GM19351 (cell line): ENCODE results near the gene NDUFS1.
"Not testable (repeated sequence)": the region's sequence is repeated elsewhere in the genome, so short reads cannot be mapped to it uniquely, and the experiment has no call there.

Experiments
- ATAC-seq: cut with Tn5 transposase; IDR thresholded peaks from one replicate; pipeline ENCODE4 v1.9.1; 2021; ENCODE audit warnings: mild to moderate bottlenecking, moderate library complexity; ENCODE audit not compliant: unreplicated experiment

NDUFS1 gene

DNA sequence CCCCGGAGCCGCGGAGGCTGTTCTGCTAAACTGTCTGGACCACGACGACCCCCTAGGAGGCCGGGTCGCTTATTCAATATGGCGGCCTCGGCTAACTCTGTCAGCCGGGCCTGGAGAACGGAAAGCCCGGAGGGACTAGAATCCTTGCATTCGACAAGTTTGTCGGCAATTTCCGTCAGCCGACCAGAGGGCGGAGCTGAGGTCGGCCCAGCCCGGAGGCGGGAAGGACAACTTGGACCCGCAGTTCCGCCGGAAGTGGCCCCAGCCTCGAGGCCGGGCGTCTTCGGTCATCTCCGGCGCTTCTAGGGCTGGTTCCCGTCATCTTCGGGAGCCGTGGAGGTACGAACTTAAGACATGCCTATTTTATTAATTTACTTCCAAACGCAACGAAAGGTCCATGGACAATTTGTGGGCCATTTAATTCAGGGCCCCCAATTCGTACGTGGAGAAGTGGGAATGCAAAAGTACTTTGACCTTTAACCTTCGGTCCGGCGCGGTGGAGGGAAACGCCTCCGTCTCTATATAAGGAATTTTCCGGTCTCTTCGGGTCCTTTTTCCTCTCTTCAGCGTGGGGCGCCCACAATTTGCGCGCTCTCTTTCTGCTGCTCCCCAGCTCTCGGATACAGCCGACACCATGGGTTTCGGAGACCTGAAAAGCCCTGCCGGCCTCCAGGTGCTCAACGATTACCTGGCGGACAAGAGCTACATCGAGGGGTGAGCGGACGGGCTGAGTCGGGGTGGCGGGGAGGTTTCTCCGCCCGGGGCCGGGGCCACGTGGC, at the start of gene NDUFS1, which contains the start of gene EEF1B2:
NDUFS1 (minus strand) TSS at position 99 of the 779 bp plus-strand sequence. CDS start 5,766 bp downstream, outside the sequence.
EEF1B2 (plus strand) TSS at position 550 of the 779 bp plus-strand sequence; CDS start at position 635, 85 bp downstream.
- ATAC-seq, result peak; percentile 84

DNA sequence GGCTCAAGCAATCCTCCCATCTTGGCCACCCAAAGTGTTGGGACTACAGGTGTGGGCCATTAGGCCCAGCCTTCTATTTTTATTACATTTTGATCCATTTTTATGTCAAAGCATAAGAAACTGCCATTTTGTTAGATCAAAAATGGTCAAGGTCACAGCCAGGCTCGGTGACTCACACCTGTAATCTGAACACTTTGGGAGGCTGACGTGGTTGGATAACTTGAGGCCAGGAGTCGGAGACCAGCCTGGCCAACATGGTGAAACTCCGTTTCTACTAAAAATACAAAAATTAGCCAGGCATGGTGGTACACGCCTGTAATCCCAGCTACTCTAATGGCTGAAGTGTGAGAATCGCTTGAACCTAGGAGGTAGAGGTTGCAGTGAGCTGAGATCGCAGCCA, 49.7 kb upstream of the NDUFS1 start:
- ATAC-seq, result no peak

DNA sequence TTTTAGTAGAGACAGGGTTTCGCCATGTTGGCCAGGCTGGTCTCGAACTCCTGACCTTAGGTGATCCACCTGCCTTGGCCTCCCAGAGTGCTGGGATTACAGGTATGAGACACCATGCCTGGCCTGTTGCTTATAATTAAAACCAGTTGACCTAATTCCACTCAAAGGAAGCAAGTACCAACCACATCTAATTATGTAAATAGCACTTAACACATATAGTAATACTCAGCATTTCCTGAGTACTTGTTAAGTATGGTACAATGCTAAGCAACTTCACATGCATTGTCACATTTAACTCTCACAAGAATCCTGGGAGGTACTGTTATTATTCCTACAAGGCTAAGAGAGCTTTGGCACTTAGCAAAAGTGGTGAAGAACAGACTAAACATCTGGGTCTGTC, 48.1 kb upstream of the NDUFS1 start:
- not testable (repeated sequence) for ATAC-seq

DNA sequence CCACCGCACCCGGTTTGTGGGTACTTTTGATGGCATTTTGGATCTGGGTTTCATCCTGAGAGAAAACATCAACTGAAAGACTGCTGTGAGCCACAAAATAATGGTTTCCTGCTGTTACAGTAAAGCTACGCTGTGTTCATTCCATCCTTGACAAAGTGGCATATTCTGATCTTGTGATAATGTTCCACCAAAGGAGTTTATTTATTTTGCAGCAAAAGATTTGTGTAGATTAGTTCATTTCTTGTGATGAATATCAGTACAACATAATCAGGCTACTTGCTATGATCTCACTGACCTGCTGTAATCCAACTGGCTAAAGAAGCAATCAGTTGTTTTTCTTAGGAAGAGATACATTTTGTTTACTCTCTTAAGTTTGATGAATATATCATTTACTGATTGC, 45.5 kb upstream of the NDUFS1 start:
- no peak for ATAC-seq

DNA sequence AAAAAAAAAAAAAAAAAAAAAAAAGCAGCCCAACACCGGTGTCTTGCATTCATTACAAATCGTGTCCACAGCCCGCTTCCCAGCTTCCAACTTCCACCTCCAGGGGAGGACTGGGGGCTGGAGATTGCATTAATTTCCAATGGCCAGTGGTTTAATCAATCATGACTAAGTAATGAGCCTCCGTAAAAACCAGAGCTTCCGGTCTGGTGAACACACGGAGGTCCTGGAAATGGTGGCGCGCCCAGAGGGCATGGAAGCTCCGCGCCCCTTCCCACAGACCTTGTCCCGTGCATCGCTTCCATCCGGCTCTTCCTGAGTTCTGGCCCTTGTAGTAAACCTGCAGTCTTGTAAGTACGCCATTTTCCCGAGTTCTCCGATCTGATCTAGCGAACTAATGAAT, 44.1 kb upstream of the NDUFS1 start:
- no peak for ATAC-seq

DNA sequence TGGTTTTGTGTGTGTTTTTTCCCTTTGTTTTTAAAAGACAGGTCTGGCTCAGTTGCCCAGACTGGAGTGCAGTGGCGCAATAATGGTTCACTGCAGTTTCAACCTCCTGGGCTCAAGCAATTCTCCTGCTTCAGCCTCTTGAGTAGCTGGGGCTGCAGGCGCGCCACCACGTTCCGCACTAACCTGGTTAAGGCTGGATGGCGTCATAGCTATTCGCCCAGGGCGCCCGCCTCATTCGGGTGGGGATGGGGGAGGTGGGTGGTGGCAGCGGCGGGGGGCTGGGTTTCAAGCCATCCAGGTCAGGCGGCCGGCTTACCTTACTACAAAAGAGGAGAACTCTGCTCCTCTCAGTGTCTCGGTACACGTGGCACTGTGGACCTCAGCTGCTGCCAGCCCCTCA, 43.2 kb upstream of the NDUFS1 start:
- ATAC-seq, result no peak

DNA sequence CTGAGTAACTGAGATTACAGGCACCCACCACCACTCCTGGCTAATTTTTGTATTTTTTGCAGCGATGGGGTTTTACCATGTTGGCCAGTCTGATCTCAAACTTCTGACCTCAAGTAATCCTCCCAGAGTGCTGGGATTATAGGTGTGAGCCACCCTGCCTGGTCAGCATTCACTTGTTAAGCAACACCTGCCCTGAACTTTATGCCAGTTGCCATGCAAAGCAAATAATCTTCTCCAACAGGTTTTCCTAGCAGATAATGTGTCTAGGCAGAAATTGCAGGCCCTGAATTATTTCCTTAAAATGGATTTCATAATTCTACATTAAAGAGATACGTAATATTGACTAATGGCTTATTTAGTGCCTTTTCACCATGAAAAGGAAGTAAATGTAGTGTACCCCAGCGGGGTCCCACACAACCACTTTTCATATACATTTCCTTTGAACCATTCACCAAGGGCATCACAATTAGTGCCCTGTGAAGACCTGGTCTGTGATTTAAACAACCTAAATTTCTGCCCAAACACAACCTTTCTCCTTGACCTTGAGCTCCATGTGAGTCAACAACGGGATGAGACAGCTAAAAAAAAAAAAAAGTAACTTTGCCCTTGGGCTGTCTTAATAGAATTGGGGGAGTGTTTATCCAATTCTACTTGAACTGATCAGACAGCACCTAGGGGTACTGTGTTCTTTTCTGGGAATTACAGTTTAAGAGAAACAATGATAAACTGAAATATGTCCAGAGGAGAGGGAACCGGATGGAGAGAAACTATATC, 42.0 kb upstream of the NDUFS1 start:
- no peak for ATAC-seq

DNA sequence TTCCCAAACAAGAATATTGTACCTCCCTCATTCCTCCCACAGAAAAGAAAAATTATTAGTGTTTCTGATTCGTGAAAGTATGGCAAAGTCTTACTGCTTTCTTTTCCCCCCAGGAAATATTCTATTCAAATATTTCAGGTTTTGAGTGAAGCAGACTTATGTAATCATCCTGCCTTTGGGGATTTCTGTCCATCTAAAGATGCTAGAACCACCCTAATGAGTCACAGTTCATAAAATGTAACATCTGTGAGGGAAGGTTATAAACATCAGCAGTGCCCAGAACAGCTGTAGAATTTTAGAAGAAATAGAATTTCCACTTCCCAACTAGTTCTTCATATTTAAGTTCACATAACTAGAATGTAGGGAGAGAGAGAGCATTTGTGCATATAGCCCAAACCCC, 39.4 kb upstream of the NDUFS1 start:
- no peak for ATAC-seq

DNA sequence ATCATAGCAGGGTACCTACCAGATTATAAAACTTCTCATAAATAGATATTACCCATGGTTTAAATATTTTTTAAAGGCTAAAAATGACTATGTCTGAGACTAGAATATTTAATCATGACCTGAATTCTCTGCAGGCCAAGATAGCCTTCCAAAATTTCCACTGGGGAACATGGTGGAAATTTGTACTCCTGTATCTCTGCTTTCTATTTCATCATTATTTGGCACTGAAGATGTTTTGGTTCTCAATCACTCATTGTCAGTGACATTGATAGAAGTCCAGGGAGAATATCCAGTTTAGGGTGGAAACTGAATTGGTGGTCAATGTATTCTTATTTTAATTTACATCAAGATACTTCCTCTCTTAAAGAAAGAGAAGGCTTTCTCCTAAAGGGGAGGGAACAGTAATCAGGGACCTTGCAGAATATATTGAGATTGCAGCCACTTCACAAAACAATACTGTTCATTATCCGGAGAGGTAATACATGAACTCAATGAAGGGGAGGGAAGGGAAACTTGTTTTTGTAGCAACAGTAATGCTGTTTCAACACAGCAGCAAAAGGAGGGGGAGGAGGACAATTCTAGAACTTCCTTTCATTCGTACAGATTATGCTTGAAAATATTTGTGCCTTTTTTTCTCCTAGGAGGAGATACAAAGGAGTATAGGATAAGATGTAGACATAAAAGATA, 34.6 kb upstream of the NDUFS1 start:
- ATAC-seq, result no peak

DNA sequence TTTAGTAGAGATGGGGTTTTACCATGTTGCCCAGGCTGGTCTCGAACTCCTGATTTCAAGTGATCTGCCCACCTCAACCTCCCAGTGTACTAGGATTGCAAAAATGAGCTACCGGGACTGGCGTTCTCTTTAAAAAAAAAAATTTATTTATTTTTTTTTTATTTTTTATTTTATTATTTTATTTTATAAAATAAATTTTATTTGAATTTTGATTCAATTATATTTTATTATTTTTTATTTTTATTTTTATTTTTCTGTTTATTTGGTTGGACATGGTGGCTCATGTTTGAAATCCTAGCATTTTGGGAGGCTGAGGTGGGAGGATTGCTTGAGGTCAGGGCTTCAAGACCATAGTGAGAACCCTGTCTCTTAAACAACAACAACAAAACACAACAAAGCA, 32.9 kb upstream of the NDUFS1 start:
- ATAC-seq, result no peak

DNA sequence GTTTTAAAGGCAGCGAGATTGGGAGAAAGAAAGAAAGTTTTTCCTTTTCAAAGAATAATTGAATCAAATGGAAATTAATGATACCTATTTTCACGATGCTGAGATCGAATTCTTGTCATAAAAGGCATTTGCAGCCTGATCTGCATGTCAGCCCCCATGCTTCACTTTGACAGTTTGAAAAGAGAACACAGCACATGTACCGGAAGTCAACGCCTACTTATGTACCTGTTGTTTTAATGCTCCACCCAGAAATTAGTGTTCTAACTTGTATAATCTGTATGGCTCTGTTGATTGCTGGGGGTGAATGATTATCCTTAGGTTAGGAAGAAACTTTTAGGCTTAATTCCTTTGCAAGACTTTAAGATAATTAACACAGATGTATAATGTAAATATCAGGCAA, 31.4 kb upstream of the NDUFS1 start:
- ATAC-seq, result no peak

DNA sequence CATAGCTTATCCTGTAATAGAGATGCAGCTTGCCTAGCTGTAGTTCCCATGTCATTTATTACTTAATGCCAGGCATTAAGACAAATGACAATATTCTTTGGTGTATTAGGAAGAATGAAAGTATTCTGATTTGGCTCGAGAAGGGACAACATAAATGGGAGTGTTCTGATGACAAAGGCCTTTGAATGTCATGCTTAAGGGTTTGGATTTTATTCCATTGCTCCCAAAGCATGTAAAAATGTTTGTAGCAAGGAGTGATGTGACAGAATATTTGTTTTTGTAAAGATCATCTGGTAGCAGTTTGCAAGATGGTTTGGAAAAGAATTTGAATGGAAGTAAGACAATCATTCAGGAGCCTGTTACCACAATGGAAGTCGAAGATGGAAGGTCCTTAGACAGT, 30.9 kb upstream of the NDUFS1 start:
- no peak for ATAC-seq

DNA sequence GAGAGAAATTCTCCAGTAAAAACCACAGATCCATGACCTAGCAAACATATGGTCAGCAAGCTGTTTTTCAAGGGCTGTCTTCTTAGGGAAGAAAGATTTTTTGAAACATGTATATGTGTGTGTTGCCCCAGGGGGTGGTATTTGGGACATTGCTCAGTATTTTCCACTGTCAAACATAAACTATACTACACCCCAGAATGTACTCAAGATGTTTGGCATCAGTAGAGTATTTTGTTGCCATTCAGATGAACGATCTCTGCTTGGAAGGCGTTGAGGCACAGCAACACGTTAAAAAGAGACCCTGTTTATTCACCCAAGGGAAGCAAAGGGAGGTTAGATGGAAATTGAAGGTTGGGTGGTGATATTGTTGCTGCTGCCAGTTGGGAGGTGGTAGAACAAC, 30.4 kb upstream of the NDUFS1 start:
- no peak for ATAC-seq

DNA sequence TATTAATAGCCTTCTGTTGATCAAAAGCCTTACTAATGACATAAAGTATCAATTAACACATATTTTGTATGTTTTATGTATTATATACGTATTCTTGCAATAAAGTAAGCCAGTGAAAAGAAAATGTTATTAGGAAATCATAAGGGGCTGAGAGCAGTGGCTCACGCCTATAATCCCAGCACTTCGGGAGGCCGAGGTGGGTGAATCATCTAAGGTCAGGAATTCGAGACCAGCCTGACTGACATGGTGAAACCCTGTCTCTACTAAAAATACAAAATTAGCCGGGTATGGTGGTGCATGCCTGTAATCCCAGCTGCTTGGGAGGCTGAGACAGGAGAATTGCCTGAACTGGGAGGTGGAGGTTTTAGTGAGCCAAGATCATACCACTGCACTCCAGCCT, 22.3 kb upstream of the NDUFS1 start:
- not testable (repeated sequence) for ATAC-seq

DNA sequence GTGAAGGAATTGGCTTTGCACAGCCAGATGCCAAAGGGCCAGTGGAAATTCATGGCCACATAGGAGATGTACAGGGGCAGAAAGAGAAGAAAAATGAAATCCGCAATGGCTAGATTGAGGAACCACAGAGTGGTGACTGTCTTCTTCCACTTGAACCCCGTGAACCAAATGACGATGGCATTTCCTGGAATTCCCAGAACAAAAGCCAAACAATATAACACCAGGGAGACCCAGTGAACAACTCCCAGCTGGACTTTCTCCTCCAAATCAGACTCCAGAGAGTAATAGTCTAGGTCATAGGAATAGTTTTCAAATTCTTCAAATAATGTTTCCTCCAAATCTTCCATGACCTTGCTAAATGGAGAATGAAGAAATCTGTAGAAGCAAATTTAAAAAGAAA, 17.7 kb upstream of the NDUFS1 start:
- ATAC-seq, result no peak

DNA sequence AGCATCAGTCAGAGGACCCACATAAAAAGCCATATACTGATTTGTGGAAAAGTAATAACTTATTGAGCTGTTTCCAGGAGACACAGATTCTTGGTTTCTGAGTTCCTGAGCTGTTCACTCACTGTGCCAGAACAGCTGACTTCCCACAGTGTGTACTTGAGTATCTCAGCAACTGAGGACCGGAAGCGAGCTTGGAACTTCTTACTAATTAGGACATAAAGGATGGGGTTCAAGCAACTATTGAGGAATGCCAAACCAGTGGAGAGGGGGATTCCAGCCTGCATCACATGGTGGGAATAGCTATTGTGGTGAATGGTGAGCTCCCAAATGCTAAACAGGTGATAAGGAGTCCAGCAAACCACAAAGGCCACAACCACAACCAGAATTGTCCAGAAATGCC, 16.9 kb upstream of the NDUFS1 start:
- ATAC-seq, result no peak

DNA sequence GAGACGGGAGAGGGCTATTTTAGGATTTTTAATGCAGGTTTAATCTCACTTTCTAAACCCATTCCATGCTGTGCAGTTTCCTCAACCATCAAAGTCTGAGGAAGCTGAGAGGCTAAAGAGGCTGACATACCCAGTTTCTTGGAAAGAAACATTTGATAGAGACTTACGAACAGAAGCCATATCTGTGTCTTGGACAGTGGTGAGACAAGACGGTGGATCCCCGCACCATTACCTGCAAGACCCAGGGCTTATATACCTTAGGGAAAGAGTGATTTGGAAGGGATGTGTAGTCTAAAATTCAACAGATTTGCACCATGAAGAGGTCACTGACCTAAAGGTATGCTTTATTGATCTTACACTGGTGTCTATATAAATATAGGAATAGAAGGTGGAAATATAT, 13.9 kb upstream of the NDUFS1 start:
- ATAC-seq, result no peak

DNA sequence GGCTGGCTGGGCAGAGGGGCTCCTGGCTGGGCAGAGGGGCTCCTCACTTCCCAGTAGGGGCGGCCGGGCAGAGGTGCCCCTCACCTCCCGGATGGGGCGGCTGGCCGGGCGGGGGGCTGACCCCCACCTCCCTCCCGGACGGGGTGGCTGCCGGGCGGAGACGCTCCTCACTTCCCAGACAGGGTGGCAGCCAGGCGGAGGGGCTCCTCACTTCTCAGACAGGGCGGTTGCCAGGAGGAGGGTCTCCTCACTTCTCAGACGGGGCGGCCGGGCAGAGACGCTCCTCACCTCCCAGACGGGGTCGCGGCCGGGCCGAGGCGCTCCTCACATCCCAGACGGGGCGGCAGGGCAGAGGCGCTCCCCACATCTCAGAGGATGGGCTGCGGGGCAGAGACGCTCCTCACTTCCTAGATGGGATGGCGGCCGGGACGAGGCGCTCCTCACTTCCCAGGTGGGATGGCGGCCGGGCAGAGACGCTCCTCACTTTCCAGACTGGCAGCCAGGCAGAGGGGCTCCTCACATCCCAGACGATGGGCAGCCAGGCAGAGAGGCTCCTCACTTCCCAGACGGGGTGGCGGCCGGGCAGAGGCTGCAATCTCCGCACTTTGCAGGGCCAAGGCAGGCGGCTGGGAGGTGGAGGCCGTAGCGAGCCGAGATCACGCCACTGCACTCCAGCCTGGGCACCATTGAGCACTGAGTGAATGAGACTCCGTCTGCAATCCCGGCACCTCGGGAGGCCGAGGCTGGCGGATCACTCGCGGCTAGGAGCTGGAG, 12.6 kb upstream of the NDUFS1 start:
- ATAC-seq, result not testable (repeated sequence)

DNA sequence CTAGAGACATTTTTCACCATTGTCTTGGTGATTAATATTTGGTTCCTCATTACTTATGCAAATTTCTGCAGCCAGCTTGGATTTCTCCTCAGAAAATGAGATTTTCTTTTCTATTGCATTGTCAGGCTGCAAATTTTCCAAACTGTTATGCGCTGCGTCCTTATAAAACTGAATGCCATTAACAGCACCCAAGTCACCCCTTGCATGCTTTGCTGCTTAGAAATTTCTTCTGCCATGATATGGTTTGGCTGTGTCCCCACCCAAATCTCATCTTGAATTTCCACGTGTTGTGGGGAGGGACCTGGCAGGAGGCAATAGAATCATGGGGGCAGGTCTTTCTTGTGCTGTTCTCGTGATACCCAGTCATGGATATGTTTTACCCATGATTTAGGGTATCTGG, 9.0 kb upstream of the NDUFS1 start:
- not testable (repeated sequence) for ATAC-seq

DNA sequence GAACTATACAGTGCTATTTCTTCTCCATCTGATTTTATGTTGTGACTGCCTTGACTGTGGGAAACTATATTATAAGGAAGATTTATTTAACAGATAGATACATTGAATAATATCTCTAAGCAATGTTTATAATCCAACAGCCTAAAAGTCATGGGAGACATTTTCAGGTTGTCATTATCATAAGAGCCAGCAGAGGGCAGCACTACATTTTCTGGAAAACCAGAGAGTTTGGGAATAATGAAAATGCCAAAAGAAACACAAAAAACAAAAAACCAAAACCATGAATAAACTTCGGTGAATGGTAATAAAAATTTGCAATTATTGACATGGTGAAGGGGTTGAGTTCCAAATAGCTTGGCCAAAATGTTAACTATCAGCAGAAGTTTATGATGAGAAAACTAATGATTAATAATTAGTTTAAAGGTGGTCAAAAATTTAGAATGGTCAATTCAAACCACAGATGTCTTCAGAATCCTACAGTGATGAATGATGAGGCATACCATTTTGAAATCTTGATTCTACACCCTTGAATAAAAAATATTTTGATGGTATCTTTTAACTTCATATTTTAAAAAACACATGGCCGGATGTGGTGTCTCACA, 5.1 kb upstream of the NDUFS1 start:
- no peak for ATAC-seq
